HepG2 (cell line): ENCODE data around the gene INSRR. TPM values are rescaled to one million over a fixed set of nuclear protein-coding genes. Genes with fewer than 3 reads are reported as not detected.

Experiments
- BRF2 ChIP-seq: sonication (generic); formaldehyde crosslinking; IDR thresholded peaks from 2 replicates; pipeline ENCODE4 v1.8.1; 2022; ENCODE audit warnings: mild to moderate bottlenecking, missing genetic modification reagents
- ELF3 ChIP-seq: IDR thresholded peaks from 2 replicates; pipeline ENCODE4 v1.6.1; 2016; ENCODE audit warnings: missing genetic modification reagents, missing compliant biosample characterization
- HNF1B ChIP-seq: sonication (generic); formaldehyde crosslinking; IDR thresholded peaks from 2 replicates; pipeline ENCODE4 v1.5.1; 2020; ENCODE audit warnings: mild to moderate bottlenecking, moderate library complexity, missing genetic modification reagents
- HOXA3 ChIP-seq: sonication (generic); formaldehyde crosslinking; IDR thresholded peaks from 2 replicates; pipeline ENCODE4 v1.5.0; 2020; ENCODE audit warnings: missing genetic modification reagents
- KDM5A ChIP-seq: fragments of 200-600 bp; sonication (generic); IDR thresholded peaks from 2 replicates; pipeline ENCODE4 v1.7.0; 2018; ENCODE audit warnings: antibody characterized with exemption, mild to moderate bottlenecking, low read length, borderline replicate concordance
- KMT2B ChIP-seq: IDR thresholded peaks from 2 replicates; pipeline ENCODE4 v1.6.1; 2016; ENCODE audit warnings: missing genetic modification reagents, missing compliant biosample characterization
- MTA3 ChIP-seq: sonication (generic); formaldehyde crosslinking; IDR thresholded peaks from 2 replicates; pipeline ENCODE4 v1.4.0; 2020; ENCODE audit warnings: missing genetic modification reagents
- SETDB1 ChIP-seq: sonication (generic); formaldehyde crosslinking; IDR thresholded peaks from 2 replicates; pipeline ENCODE4 v1.5.1; 2020; ENCODE audit warnings: missing genetic modification reagents, mild to moderate bottlenecking, borderline replicate concordance
- SIX1 ChIP-seq: sonication (generic); formaldehyde crosslinking; IDR thresholded peaks from 2 replicates; pipeline ENCODE4 v1.4.0; 2020; ENCODE audit warnings: missing genetic modification reagents, borderline replicate concordance
- STAG1 ChIP-seq: sonication (generic); formaldehyde crosslinking; IDR thresholded peaks from 2 replicates; pipeline ENCODE4 v1.4.0; 2020; ENCODE audit warnings: missing genetic modification reagents
- ZBTB7B ChIP-seq: sonication (generic); formaldehyde crosslinking; IDR thresholded peaks from 2 replicates; pipeline ENCODE4 v1.4.0; 2020; ENCODE audit warnings: missing genetic modification reagents
- ZFP91 ChIP-seq: sonication (generic); formaldehyde crosslinking; IDR thresholded peaks from 2 replicates; pipeline ENCODE4 v1.9.0; 2022; ENCODE audit warnings: missing genetic modification reagents, mild to moderate bottlenecking, borderline replicate concordance
- ZNF124 ChIP-seq: sonication (generic); formaldehyde crosslinking; IDR thresholded peaks from 2 replicates; pipeline ENCODE4 v1.4.0; 2020; ENCODE audit warnings: missing genetic modification reagents
- ZNF251 ChIP-seq: sonication (generic); formaldehyde crosslinking; IDR thresholded peaks from 2 replicates; pipeline ENCODE4 v1.9.0; 2021; ENCODE audit warnings: mild to moderate bottlenecking, missing genetic modification reagents
- ZNF569 ChIP-seq: sonication (generic); formaldehyde crosslinking; IDR thresholded peaks from 2 replicates; pipeline ENCODE4 v1.5.0; 2020; ENCODE audit warnings: mild to moderate bottlenecking, missing genetic modification reagents, moderate library complexity, borderline replicate concordance
- ZNF781 ChIP-seq: sonication (generic); formaldehyde crosslinking; IDR thresholded peaks from 2 replicates; pipeline ENCODE4 v1.5.1; 2020; ENCODE audit warnings: borderline replicate concordance, mild to moderate bottlenecking, missing genetic modification reagents; ENCODE audit errors: not compliant biosample characterization
- ZNF883 ChIP-seq: sonication (generic); formaldehyde crosslinking; IDR thresholded peaks from 2 replicates; pipeline ENCODE4 v1.5.1; 2020; ENCODE audit warnings: mild to moderate bottlenecking, missing genetic modification reagents; ENCODE audit errors: not compliant biosample characterization
- polyA plus RNA-seq, 8 experiments: library from polyadenylated mRNA; depleted of rRNA in 3 of 8; stranded (reverse) in 7 of 8; unstranded in 1 of 8; fragments of >200 nt; fragmentation: Illumina TruSeq in 4 of 8; extraction: Trizol in 4 of 8; gene quantifications; 2 replicates each; pipeline versions ENCODE4 v1.2.1 to v1.2.3, GENCODE V29; 2011 to 2016; ENCODE audit warnings: low read depth in 4 of 8, missing spikeins in 1 of 8, mixed read lengths in 1 of 8; ENCODE audit not compliant: insufficient read depth in 1 of 8
- total RNA-seq, 5 experiments: library from RNA; depleted of rRNA; stranded (reverse); fragments of >200 nt; fragmentation: Illumina TruSeq; extraction: Trizol; gene quantifications; 2 replicates each; pipeline ENCODE4 v1.2.3, GENCODE V29; 2016; ENCODE audit warnings: low read depth in 1 of 5

Gene INSRR
- total and polyA plus RNA-seq, 2 of the 13 experiments (the other 11 are each of a cell fraction or from before 2014, with no cell fraction given): not detected

GRCh38 chr1:156838972-156839371 lies 19.9 kb downstream of the INSRR start (continued):
- TF ChIP-seq STAG1 (CRISPR knock-in tag) (peak; percentile 70), ZNF781 (CRISPR knock-in tag) (no peak), ZNF251 (CRISPR knock-in tag) (no peak), ZNF883 (CRISPR knock-in tag) (no peak), HOXA3 (CRISPR knock-in tag) (no peak), BRF2 (no peak), ZFP91 (CRISPR knock-in tag) (0 out of 2 replicates have a peak, but pooled peaks have one; percentile 16), KMT2B (CRISPR knock-in tag) (no peak), ZNF569 (CRISPR knock-in tag) (no peak), SIX1 (CRISPR knock-in tag) (no peak), KDM5A (no peak), ELF3 (CRISPR knock-in tag) (no peak), MTA3 (CRISPR knock-in tag) (no peak), ZNF124 (no peak), SETDB1 (CRISPR knock-in tag) (no peak), ZBTB7B (CRISPR knock-in tag) (0 out of 2 replicates have a peak, but pooled peaks have one; percentile 52), HNF1B (CRISPR knock-in tag) (0 out of 2 replicates have a peak, but pooled peaks have one; percentile 22)
